ENCODE measurements around the gene DAZAP1. TPM values are rescaled to one million over a fixed set of nuclear protein-coding genes. Genes with fewer than 3 reads are reported as not detected.

The DAZAP1 gene
- 243 TPM for polyA plus RNA-seq (2013, experiment 1 of 2)
- 246 TPM for polyA plus RNA-seq (2013, experiment 2 of 2)

DNA sequence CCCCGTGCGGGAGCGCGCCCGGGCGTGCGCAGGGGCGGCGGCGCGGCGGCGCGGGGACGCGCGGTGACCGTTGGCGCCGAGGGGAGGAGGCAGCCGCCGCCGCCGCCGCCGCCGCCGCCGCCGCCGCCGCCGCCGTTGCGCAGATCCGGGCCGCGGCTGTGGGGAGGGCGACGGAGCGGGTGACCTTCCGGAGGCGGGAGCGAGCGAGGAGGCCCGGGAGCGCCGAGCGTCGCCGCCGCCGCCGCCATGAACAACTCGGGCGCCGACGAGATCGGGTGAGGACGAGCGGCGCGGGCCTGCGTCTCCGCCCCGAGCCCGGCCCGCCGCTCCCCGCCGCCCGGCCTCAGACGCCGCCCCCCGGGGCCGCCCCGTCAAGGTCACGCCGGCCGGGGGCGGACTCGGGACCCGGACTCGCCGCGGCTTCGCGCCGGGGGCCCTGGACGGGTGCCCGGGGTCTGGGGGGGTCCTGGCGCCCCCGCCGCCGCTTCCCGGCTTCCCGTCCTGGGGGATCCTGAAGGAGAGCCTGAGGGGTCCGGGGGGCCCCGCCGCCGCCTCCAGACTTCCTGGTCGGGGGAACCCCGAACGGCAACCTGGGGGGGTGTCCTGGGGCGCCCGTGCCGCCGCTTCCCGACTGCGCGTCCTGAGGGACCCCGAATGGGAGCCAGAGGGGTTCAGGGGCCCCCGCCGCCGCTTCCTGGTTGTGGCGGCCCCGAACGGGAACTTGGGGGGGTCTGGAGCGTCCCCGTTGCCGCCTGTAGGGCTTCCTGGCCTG, at the start of gene DAZAP1:
Gene DAZAP1, plus strand, starts transcription at position 59 of the 772 bp plus-strand sequence. Its CDS starts 188 bp downstream, at position 247.
- Histone ChIP-seq H3K4me1 (ENCODE audit: control insufficient read depth, low read depth, low read length) (peaks cover 8% of the 10 kb centered on the region), H3K9ac (ENCODE audit: low read length) (peak within 1 kb of the TSS; percentile 92), H3K4ac (ENCODE audit: low read depth, low read length) (peak within 1 kb of the TSS; percentile 99), H2BK15ac (replicated peaks; ENCODE audit: low read depth) (no peak within 1 kb of the TSS), H4K5ac (ENCODE audit: low read length) (no peak within 1 kb of the TSS), H2BK5ac (ENCODE audit: low read length) (no peak within 1 kb of the TSS), H3K23ac (ENCODE audit: low read length) (no peak within 1 kb of the TSS), H3K79me2 (ENCODE audit: control insufficient read depth, insufficient read depth, low read length) (peaks cover 51% of the 10 kb centered on the region), H3K4me3 (ENCODE audit: low read length) (peak within 1 kb of the TSS; percentile 84), H3K56ac (ENCODE audit: low read length) (peak within 1 kb of the TSS; percentile 91), H3K27ac (ENCODE audit: low read depth, low read length) (peak within 1 kb of the TSS; percentile 80), H3K36me3 (ENCODE audit: control insufficient read depth, insufficient read depth, low read length) (peaks cover 2% of the 10 kb centered on the region), H3K27me3 (ENCODE audit: insufficient read depth, low read length, poor library complexity) (no peaks in the 10 kb centered on the region), H4K8ac (ENCODE audit: low read depth, low read length) (peak within 1 kb of the TSS; percentile 94), H3K18ac (ENCODE audit: low read length) (peak within 1 kb of the TSS; percentile 96), H3K79me1 (ENCODE audit: low read length) (no peaks in the 10 kb centered on the region), H2BK120ac (ENCODE audit: low read depth, low read length) (peak within 1 kb of the TSS; percentile 90), H3K4me2 (ENCODE audit: low read length) (peak within 1 kb of the TSS; percentile 91), H2AK5ac (ENCODE audit: low read length) (no peak within 1 kb of the TSS)
- no CpG with 5 or more reads among the region's 121 CpGs for WGBS (ENCODE audit: extremely low coverage, insufficient coverage, low lambda C conversion rate)
- DNase-seq, result no peak

DNA sequence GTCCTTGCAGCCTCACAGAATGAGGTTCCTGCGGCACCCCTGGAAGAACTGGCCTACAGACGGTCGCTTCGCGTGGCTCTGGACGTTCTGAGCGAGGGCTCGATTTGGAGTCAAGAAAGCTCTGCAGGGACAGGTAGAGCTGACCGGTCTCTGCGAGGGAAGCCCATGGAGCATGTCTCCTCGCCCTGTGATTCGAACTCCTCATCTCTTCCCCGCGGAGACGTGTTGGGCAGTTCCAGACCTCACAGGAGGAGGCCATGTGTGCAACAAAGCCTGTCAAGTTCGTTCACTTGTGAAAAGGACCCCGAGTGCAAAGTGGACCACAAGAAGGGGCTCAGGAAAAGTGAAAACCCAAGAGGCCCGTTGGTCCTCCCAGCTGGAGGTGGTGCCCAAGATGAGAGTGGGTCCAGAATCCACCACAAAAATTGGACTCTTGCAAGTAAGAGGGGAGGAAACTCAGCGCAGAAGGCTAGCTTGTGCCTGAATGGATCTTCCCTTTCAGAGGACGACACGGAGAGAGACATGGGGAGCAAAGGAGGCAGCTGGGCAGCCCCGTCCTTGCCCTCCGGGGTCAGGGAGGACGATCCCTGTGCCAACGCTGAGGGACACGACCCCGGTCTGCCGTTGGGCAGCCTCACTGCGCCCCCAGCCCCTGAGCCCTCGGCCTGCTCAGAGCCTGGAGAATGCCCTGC, 47.1 kb upstream of the DAZAP1 start:
- DNase-seq, result no peak
- H3K4me1 ChIP-seq (ENCODE audit: control insufficient read depth, low read depth, low read length), result no peaks in the 10 kb centered on the region
- no peak overlapping the region for H3K4ac ChIP-seq (ENCODE audit: low read depth, low read length)
- H3K4me3 ChIP-seq (ENCODE audit: low read length), result no peak overlapping the region
- no peaks in the 10 kb centered on the region for H3K27me3 ChIP-seq (ENCODE audit: insufficient read depth, low read length, poor library complexity)
- H3K36me3 ChIP-seq (ENCODE audit: control insufficient read depth, insufficient read depth, low read length), result peaks cover 3% of the 10 kb centered on the region
- H4K5ac ChIP-seq (ENCODE audit: low read length), result no peak overlapping the region
- WGBS (ENCODE audit: extremely low coverage, insufficient coverage, low lambda C conversion rate), result no CpG with 5 or more reads among the region's 30 CpGs
- peaks cover 9% of the 10 kb centered on the region for H3K79me2 ChIP-seq (ENCODE audit: control insufficient read depth, insufficient read depth, low read length)
- no peak overlapping the region for H3K18ac ChIP-seq (ENCODE audit: low read length)
- H3K56ac ChIP-seq (ENCODE audit: low read length), result no peak overlapping the region
- no peak overlapping the region for H2BK120ac ChIP-seq (ENCODE audit: low read depth, low read length)
- no peak overlapping the region for H3K23ac ChIP-seq (ENCODE audit: low read length)
- H3K79me1 ChIP-seq (ENCODE audit: low read length), result peaks cover 8% of the 10 kb centered on the region
- no peak overlapping the region for H4K8ac ChIP-seq (ENCODE audit: low read depth, low read length)
- H2AK5ac ChIP-seq (ENCODE audit: low read length), result no peak overlapping the region
- H2BK15ac ChIP-seq (replicated peaks; ENCODE audit: low read depth), result no peak overlapping the region
- no peak overlapping the region for H3K4me2 ChIP-seq (ENCODE audit: low read length)
- H2BK5ac ChIP-seq (ENCODE audit: low read length), result no peak overlapping the region
- no peak overlapping the region for H3K27ac ChIP-seq (ENCODE audit: low read depth, low read length)
- no peak overlapping the region for H3K9ac ChIP-seq (ENCODE audit: low read length)

DNA sequence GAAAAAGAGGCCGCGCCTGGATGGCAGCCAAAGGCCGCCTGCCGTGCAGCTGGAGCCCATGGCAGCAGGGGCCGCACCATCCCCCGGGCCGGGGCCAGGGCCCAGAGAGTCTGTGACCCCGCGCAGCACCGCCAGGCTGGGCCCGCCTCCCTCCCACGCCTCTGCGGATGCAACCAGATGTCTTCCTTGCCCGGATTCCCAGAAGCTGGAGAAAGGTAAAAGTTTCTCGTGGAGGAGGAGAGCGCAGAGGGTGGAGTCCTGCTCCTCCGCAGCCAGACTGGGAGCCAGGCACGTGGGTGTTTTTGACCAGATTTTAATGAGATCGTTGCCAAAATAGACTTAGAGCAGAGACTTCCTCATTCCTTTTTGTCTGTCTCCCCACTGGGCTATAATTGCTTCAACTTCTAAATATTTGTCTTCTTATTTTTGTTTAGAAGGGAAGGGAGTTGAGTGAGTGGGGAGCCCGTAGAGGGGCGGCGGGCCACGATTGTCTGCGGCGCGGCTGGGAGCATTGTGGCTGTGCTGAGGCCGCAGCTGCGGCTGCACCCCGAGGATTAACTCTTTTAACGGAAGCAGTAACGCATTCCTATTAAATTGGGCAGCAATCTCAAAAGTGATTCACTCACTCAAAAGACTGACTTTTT, 46.4 kb upstream of the DAZAP1 start:
- Histone ChIP-seq H3K4ac (ENCODE audit: low read depth, low read length) (no peak overlapping the region), H3K27me3 (ENCODE audit: insufficient read depth, low read length, poor library complexity) (no peaks in the 10 kb centered on the region), H2BK120ac (ENCODE audit: low read depth, low read length) (no peak overlapping the region), H3K4me1 (ENCODE audit: control insufficient read depth, low read depth, low read length) (no peaks in the 10 kb centered on the region), H2BK15ac (replicated peaks; ENCODE audit: low read depth) (no peak overlapping the region), H3K79me2 (ENCODE audit: control insufficient read depth, insufficient read depth, low read length) (peaks cover 4% of the 10 kb centered on the region), H3K4me2 (ENCODE audit: low read length) (no peak overlapping the region), H3K56ac (ENCODE audit: low read length) (no peak overlapping the region), H2AK5ac (ENCODE audit: low read length) (no peak overlapping the region), H3K27ac (ENCODE audit: low read depth, low read length) (no peak overlapping the region), H3K79me1 (ENCODE audit: low read length) (peaks cover 4% of the 10 kb centered on the region), H3K36me3 (ENCODE audit: control insufficient read depth, insufficient read depth, low read length) (peaks cover 3% of the 10 kb centered on the region), H3K23ac (ENCODE audit: low read length) (no peak overlapping the region), H3K4me3 (ENCODE audit: low read length) (no peak overlapping the region), H4K8ac (ENCODE audit: low read depth, low read length) (no peak overlapping the region), H3K18ac (ENCODE audit: low read length) (no peak overlapping the region), H4K5ac (ENCODE audit: low read length) (no peak overlapping the region), H2BK5ac (ENCODE audit: low read length) (no peak overlapping the region), H3K9ac (ENCODE audit: low read length) (no peak overlapping the region)
- no peak for DNase-seq
- no CpG with 5 or more reads among the region's 31 CpGs for WGBS (ENCODE audit: extremely low coverage, insufficient coverage, low lambda C conversion rate)

DNA sequence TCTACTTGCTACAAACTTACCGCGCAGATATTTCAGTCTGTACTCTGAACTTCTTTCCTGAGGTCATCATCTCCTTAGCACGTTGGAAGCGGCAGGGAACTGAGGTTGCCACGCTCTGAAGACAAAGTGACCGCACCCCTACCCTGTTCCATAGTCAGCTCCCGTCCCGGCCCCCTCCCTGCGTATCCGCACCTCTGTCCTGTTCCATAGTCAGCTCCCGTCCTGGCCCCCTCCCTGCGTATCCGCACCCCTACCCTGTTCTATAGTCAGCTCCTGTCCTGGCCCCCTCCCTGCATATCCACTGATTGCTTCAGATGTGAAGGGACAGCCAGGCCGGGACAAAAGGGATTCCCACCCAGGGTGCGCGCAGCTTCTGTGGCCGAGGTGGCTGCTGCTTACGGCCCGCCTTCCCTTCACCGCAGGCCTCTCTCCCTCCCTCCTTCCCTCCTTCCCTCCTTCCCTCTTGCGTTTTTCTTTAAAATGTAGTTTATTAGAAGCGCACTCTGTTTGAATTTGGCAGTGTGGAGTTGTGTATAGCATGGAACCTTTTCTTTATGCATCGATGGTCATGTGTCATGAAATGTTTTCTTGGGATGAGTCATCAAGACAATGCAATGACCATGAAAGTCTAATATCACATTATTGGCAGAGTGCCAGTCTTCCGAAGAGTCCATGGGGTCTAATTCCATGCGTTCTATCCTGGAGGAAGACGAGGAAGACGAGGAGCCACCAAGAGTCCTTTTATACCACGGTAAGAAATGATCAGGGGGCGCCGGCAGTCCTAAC, 45.6 kb upstream of the DAZAP1 start:
- peaks cover 3% of the 10 kb centered on the region for H3K36me3 ChIP-seq (ENCODE audit: control insufficient read depth, insufficient read depth, low read length)
- H3K23ac ChIP-seq (ENCODE audit: low read length), result no peak overlapping the region
- H4K8ac ChIP-seq (ENCODE audit: low read depth, low read length), result no peak overlapping the region
- H3K27ac ChIP-seq (ENCODE audit: low read depth, low read length), result no peak overlapping the region
- H3K79me2 ChIP-seq (ENCODE audit: control insufficient read depth, insufficient read depth, low read length), result peaks cover 4% of the 10 kb centered on the region
- no peaks in the 10 kb centered on the region for H3K27me3 ChIP-seq (ENCODE audit: insufficient read depth, low read length, poor library complexity)
- H3K56ac ChIP-seq (ENCODE audit: low read length), result no peak overlapping the region
- no peak overlapping the region for H2BK15ac ChIP-seq (replicated peaks; ENCODE audit: low read depth)
- H3K4ac ChIP-seq (ENCODE audit: low read depth, low read length), result no peak overlapping the region
- H3K4me2 ChIP-seq (ENCODE audit: low read length), result no peak overlapping the region
- H4K5ac ChIP-seq (ENCODE audit: low read length), result no peak overlapping the region
- H3K79me1 ChIP-seq (ENCODE audit: low read length), result peaks cover 4% of the 10 kb centered on the region
- no peak overlapping the region for H3K18ac ChIP-seq (ENCODE audit: low read length)
- H3K4me3 ChIP-seq (ENCODE audit: low read length), result no peak overlapping the region
- H3K9ac ChIP-seq (ENCODE audit: low read length), result no peak overlapping the region
- H2AK5ac ChIP-seq (ENCODE audit: low read length), result no peak overlapping the region
- no peak for DNase-seq
- no CpG with 5 or more reads among the region's 30 CpGs for WGBS (ENCODE audit: extremely low coverage, insufficient coverage, low lambda C conversion rate)
- H2BK120ac ChIP-seq (ENCODE audit: low read depth, low read length), result no peak overlapping the region
- H2BK5ac ChIP-seq (ENCODE audit: low read length), result no peak overlapping the region
- no peaks in the 10 kb centered on the region for H3K4me1 ChIP-seq (ENCODE audit: control insufficient read depth, low read depth, low read length)

GRCh38 chr19:1362387-1363257, 44.8 kb upstream of the DAZAP1 start:
- H2BK120ac ChIP-seq (ENCODE audit: low read depth, low read length), result no peak overlapping the region
- H3K4me2 ChIP-seq (ENCODE audit: low read length), result no peak overlapping the region
- no peak overlapping the region for H3K9ac ChIP-seq (ENCODE audit: low read length)
- DNase-seq, result no peak
- no peak overlapping the region for H3K4me3 ChIP-seq (ENCODE audit: low read length)
- no peak overlapping the region for H3K18ac ChIP-seq (ENCODE audit: low read length)
- no peak overlapping the region for H3K56ac ChIP-seq (ENCODE audit: low read length)
- WGBS (ENCODE audit: extremely low coverage, insufficient coverage, low lambda C conversion rate), result no CpG with 5 or more reads among the region's 42 CpGs
- H3K4ac ChIP-seq (ENCODE audit: low read depth, low read length), result no peak overlapping the region
- no peaks in the 10 kb centered on the region for H3K27me3 ChIP-seq (ENCODE audit: insufficient read depth, low read length, poor library complexity)
- peaks cover 2% of the 10 kb centered on the region for H3K79me1 ChIP-seq (ENCODE audit: low read length)
- H4K8ac ChIP-seq (ENCODE audit: low read depth, low read length), result no peak overlapping the region
- H2BK15ac ChIP-seq (replicated peaks; ENCODE audit: low read depth), result no peak overlapping the region
- no peak overlapping the region for H4K5ac ChIP-seq (ENCODE audit: low read length)
- no peak overlapping the region for H2AK5ac ChIP-seq (ENCODE audit: low read length)
- H3K79me2 ChIP-seq (ENCODE audit: control insufficient read depth, insufficient read depth, low read length), result peaks cover 4% of the 10 kb centered on the region
- no peak overlapping the region for H3K23ac ChIP-seq (ENCODE audit: low read length)
- H3K36me3 ChIP-seq (ENCODE audit: control insufficient read depth, insufficient read depth, low read length), result peaks cover 4% of the 10 kb centered on the region
- H3K27ac ChIP-seq (ENCODE audit: low read depth, low read length), result no peak overlapping the region
- no peaks in the 10 kb centered on the region for H3K4me1 ChIP-seq (ENCODE audit: control insufficient read depth, low read depth, low read length)
- no peak overlapping the region for H2BK5ac ChIP-seq (ENCODE audit: low read length)

Data from mesendoderm (in vitro differentiated cells).